ENCODE results near the gene AMPD2. TPM values are rescaled to one million over a fixed set of nuclear protein-coding genes. Genes with fewer than 3 reads are reported as not detected.

AMPD2 gene
- total and polyA plus RNA-seq, 9 of the 15 experiments (the other 6 are each of a cell fraction or from before 2014, with no cell fraction given): 2.0 to 77.7 (median 28.2) TPM

DNA sequence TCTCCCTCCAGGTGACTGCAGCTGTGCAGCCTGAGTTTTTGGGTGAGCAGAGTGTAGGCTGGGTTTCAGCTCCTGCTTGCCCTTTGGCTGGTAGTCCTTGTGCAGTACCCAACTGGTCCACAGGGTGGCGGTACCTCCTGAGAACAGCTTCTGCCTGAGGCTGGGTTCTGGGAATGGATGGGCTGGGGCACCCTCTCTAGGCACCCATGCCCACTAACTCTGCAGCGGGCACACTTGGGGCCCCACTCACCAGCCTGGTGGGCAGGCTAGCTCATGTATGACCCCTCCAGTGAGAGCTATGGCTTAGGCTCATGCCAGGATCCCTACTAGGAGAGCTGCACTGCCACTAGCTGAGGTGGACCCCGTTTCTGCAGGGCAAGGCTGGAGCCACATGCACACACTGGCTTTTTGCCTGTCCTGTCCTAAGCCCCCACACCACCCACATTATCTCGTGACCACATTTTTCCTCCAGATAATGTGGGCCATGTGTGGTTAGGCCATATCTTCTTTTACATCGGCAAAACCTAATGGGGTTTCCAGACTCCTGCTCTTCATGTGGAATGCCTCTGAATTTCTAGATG lies 20.7 kb downstream of the AMPD2 start (continued):
- TF ChIP-seq, protein P1, sequence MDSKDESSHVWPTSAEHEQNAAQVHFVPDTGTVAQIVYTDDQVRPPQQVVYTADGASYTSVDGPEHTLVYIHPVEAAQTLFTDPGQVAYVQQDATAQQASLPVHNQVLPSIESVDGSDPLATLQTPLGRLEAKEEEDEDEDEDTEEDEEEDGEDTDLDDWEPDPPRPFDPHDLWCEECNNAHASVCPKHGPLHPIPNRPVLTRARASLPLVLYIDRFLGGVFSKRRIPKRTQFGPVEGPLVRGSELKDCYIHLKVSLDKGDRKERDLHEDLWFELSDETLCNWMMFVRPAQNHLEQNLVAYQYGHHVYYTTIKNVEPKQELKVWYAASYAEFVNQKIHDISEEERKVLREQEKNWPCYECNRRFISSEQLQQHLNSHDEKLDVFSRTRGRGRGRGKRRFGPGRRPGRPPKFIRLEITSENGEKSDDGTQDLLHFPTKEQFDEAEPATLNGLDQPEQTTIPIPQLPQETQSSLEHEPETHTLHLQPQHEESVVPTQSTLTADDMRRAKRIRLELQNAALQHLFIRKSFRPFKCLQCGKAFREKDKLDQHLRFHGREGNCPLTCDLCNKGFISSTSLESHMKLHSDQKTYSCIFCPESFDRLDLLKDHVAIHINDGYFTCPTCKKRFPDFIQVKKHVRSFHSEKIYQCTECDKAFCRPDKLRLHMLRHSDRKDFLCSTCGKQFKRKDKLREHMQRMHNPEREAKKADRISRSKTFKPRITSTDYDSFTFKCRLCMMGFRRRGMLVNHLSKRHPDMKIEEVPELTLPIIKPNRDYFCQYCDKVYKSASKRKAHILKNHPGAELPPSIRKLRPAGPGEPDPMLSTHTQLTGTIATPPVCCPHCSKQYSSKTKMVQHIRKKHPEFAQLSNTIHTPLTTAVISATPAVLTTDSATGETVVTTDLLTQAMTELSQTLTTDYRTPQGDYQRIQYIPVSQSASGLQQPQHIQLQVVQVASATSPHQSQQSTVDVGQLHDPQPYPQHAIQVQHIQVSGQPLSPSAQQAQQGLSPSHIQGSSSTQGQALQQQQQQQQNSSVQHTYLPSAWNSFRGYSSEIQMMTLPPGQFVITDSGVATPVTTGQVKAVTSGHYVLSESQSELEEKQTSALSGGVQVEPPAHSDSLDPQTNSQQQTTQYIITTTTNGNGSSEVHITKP (IDR thresholded peaks at IDR 0.05; ENCODE audit: partially characterized antibody): no peak
- TF ChIP-seq BDP1 (IDR thresholded peaks at IDR 0.05; ENCODE audit: insufficient read depth, insufficient read length): no peak
- no peak for TF ChIP-seq MCM5 (IDR thresholded peaks at IDR 0.05; ENCODE audit: low read depth)
- no peak for TF ChIP-seq HDAC8 (tag; IDR thresholded peaks at IDR 0.05)
- TF ChIP-seq, protein P2, sequence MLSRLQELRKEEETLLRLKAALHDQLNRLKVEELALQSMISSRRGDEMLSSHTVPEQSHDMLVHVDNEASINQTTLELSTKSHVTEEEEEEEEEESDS (CRISPR knock-in tag; IDR thresholded peaks at IDR 0.05): no peak
- TF ChIP-seq, protein P3, sequence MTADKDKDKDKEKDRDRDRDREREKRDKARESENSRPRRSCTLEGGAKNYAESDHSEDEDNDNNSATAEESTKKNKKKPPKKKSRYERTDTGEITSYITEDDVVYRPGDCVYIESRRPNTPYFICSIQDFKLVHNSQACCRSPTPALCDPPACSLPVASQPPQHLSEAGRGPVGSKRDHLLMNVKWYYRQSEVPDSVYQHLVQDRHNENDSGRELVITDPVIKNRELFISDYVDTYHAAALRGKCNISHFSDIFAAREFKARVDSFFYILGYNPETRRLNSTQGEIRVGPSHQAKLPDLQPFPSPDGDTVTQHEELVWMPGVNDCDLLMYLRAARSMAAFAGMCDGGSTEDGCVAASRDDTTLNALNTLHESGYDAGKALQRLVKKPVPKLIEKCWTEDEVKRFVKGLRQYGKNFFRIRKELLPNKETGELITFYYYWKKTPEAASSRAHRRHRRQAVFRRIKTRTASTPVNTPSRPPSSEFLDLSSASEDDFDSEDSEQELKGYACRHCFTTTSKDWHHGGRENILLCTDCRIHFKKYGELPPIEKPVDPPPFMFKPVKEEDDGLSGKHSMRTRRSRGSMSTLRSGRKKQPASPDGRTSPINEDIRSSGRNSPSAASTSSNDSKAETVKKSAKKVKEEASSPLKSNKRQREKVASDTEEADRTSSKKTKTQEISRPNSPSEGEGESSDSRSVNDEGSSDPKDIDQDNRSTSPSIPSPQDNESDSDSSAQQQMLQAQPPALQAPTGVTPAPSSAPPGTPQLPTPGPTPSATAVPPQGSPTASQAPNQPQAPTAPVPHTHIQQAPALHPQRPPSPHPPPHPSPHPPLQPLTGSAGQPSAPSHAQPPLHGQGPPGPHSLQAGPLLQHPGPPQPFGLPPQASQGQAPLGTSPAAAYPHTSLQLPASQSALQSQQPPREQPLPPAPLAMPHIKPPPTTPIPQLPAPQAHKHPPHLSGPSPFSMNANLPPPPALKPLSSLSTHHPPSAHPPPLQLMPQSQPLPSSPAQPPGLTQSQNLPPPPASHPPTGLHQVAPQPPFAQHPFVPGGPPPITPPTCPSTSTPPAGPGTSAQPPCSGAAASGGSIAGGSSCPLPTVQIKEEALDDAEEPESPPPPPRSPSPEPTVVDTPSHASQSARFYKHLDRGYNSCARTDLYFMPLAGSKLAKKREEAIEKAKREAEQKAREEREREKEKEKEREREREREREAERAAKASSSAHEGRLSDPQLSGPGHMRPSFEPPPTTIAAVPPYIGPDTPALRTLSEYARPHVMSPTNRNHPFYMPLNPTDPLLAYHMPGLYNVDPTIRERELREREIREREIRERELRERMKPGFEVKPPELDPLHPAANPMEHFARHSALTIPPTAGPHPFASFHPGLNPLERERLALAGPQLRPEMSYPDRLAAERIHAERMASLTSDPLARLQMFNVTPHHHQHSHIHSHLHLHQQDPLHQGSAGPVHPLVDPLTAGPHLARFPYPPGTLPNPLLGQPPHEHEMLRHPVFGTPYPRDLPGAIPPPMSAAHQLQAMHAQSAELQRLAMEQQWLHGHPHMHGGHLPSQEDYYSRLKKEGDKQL (CRISPR knock-in tag; IDR thresholded peaks at IDR 0.05; ENCODE audit: borderline replicate concordance): no peak
- no peak for TF ChIP-seq NR2F6 (CRISPR knock-in tag; IDR thresholded peaks at IDR 0.05)
- no peak for TF ChIP-seq ZKSCAN8 (CRISPR knock-in tag; IDR thresholded peaks at IDR 0.05)
- TF ChIP-seq ILF3 (IDR thresholded peaks at IDR 0.05; ENCODE audit: borderline replicate concordance): no peak
- peak in 1 of 2 experiments; percentile 58; a peak in 1 of 4 replicates for TF ChIP-seq MAZ (CRISPR knock-in tag; conservative IDR thresholded peaks at IDR 0.05 in 1 of 2, IDR thresholded peaks at IDR 0.05 in 1 of 2)
- TF ChIP-seq WHSC1 (IDR thresholded peaks at IDR 0.05; ENCODE audit: low read length): no peak
- TF ChIP-seq PHTF2 (CRISPR knock-in tag; IDR thresholded peaks at IDR 0.05): no peak
- TF ChIP-seq NFXL1 (CRISPR knock-in tag; IDR thresholded peaks at IDR 0.05): no peak
- no peak for TF ChIP-seq ILK (tag; IDR thresholded peaks at IDR 0.05; ENCODE audit: borderline replicate concordance, low read depth)
- no peak for TF ChIP-seq ZNF354B (CRISPR knock-in tag; IDR thresholded peaks at IDR 0.05)
- no peak for TF ChIP-seq HMG20A (CRISPR knock-in tag; conservative IDR thresholded peaks at IDR 0.05)
- TF ChIP-seq KAT7 (CRISPR knock-in tag; IDR thresholded peaks at IDR 0.05; ENCODE audit: borderline replicate concordance): peak; percentile 53; the same call in 1 of the 2 replicates
- TF ChIP-seq RB1 (IDR thresholded peaks at IDR 0.05; ENCODE audit: low read depth): no peak; the same call in 1 of the 2 replicates
- TF ChIP-seq SMAD4 (CRISPR knock-in tag; conservative IDR thresholded peaks at IDR 0.05): no peak
